NCI-H1436 (cell line): Measurements from ENCODE around the gene HAO2.

ENCODE experiments used
- DNase-seq: peaks from one replicate; lab custom pipeline; 2025; lab: John Stamatoyannopoulos, UW

HAO2 gene

DNA sequence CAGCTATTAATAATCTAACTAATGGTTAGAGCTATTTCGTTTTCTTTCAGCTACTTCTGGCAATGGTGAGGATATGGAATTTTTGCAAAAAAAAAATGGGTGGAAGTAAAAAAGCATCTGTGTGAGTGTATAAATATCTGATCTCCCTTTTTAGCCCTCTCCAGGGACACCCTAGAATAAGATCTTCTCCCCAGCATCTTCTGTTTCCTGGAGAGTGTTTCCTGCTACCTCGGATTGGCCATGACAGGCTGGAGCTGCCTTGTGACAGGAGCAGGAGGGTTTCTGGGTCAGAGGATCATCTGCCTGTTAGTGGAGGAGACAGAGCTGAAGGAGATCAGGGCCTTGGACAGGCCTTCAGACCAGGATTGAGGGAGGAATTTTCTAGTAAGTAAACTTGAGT is 70.2 kb downstream of the HAO2 start:
- DNase-seq, result no peak

GRCh38 chr1:119440721-119441307 is 72.2 kb downstream of the HAO2 start:
- DNase-seq, result no peak

DNA sequence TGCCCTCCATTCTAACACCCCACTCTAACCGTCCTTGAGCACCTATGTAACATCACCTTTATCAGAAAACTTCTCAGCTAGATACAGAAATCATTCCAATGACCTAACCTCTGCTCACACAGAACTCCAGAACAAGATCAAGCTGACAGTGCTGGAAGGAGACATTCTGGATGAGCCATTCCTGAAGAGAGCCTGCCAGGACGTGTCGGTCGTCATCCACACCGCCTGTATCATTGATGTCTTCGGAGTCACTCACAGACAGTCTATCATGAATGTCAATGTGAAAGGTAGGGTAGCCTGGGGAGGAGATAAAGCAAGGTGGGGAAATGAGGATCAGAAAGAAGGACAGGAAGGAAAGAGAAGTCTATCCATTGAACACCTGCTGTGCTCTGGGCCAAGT is 74.2 kb downstream of the HAO2 start:
- no peak for DNase-seq
